Pancreas (tissue), 10 donors: ENCODE measurements around the gene MDP1. TPM values are rescaled to one million over a fixed set of nuclear protein-coding genes. Genes with fewer than 3 reads are reported as not detected.

Experiments
- ATAC-seq, 4 donors: fragments of 200-7000 bp; cut with Tn5 transposase; one replicate each; pipeline versions ENCODE4 v1.8.0 to v1.9.1; 2020; ENCODE audit warnings: mild to moderate bottlenecking in 4 of 4, moderate library complexity in 4 of 4
- DNase-seq, 6 donors: peaks; one replicate each; pipeline ENCODE4 v3.0.0-alpha.2; 2020
- FAIRE-seq: peaks from 2 replicates; lab custom pipeline; 2012; peaks lifted over from hg19 to GRCh38; lab: Jason Lieb, UNC
- H3K27ac ChIP-seq, 4 donors: fragments of 200-600 bp; sonication (generic); 1 replicate in 3 of 4; 2 replicates in 1 of 4; pipeline versions ENCODE4 v1.5.0 to v1.8.0; 2020
- H3K27me3 ChIP-seq, 4 donors: fragments of 200-600 bp; one replicate each; pipeline ENCODE4 v1.8.0; 2021
- H3K36me3 ChIP-seq, 3 donors: fragments of 200-600 bp; sonication (generic) in 1 of 3; one replicate each; pipeline versions ENCODE4 v1.5.0 to v1.8.0; 2020 to 2021
- H3K4me1 ChIP-seq, 3 donors: fragments of 200-600 bp; one replicate each; pipeline ENCODE4 v1.8.0; 2021
- H3K4me3 ChIP-seq, 4 donors: fragments of 200-600 bp; sonication (generic) in 2 of 4; one replicate each; pipeline versions ENCODE4 v1.5.0 to v1.8.0; 2020 to 2021
- H3K9me3 ChIP-seq, 4 donors: fragments of 200-600 bp; one replicate each; pipeline ENCODE4 v1.8.0; 2021
- WGBS, 2 donors: extraction: QIAGEN DNeasy Blood & Tissue Kit; methylation state at CpG; one replicate each; pipeline ENCODE4 v1.1.7; 2013; 5-methylcytosine and 5-hydroxymethylcytosine counted together
- intact Hi-C, 3 donors: fragments of 100-400 bp; cut with DNase I; formaldehyde crosslinking; loops; one replicate each; pipeline versions ENCODE4 v1.11.1 to v1.14.2; 2022
- polyA plus RNA-seq, 2 donors: library from polyadenylated mRNA; stranded (reverse); fragments of 200-250 nt; gene quantifications; one replicate each; pipeline ENCODE4 v1.2.3, GENCODE V29; 2013
- total RNA-seq, 6 donors: library from RNA; stranded (reverse); fragmentation: NEBNext Ultra II Directional in 4 of 6; extraction: Animal tissue kit (Norgen Biotek cat#: 25700) in 4 of 6; gene quantifications; one replicate each; pipeline versions ENCODE4 v1.2.1 to v1.2.4, GENCODE V29; 2021 to 2023
- TF ChIP-seq, protein P1 (sequence below), 4 donors: fragments of 200-600 bp; sonication (generic) in 3 of 4; IDR thresholded peaks; one replicate each; pipeline versions ENCODE4 v1.5.0 to v1.8.0; 2021; ENCODE audit warnings: antibody characterized with exemption in 4 of 4
- donor health status: healthy with polysubstance abuse.
- donor health status: DM: no; HTN: no; CAD: no; lungs with moderate emphysema.
- donor health status: DM: no; HTN: no; CAD: no.
- donor health status: control.
- donor health status: control.
- donor health status: Bipolar disorder and iron deficiency.
- donor health status: DM: yes; HTN: yes; CAD: no.
- donor health status: DM: no; HTN: no; CAD: no.
- donor health status: DM: no; HTN: no; CAD: no.
- donor health status: DM: yes; HTN: yes; CAD: no.

MDP1 gene
- total RNA-seq: 10 to 100 TPM in 2 of 6 donors, 1 to 10 TPM in 4; 7.8 to 11.9 (median 9.3) TPM
- 10 to 100 TPM; 20.4 to 31.7 TPM for polyA plus RNA-seq

GRCh38 chr14:24215495-24216344, at the start of gene MDP1:
MDP1 (minus strand) TSS chr14:24216066; CDS start chr14:24215955, 111 bp downstream.
- H3K9me3 ChIP-seq: no peaks in the 10 kb centered on the region
- H3K27me3 ChIP-seq: no peaks in the 10 kb centered on the region
- H3K4me3 ChIP-seq: peak within 1 kb of the TSS; percentile 51 to 68 (median 66)
- 0 to 1% methylated on average over 36 to 40 of the region's 40 CpGs for WGBS, 2 donors
- ATAC-seq: peak; percentile 81 to 89 (median 87)
- intact Hi-C loops: no loop called here
- peaks cover 0 to 8% (median 5%) of the 10 kb centered on the region in 3 donors for H3K4me1 ChIP-seq
- TF ChIP-seq, protein P1, sequence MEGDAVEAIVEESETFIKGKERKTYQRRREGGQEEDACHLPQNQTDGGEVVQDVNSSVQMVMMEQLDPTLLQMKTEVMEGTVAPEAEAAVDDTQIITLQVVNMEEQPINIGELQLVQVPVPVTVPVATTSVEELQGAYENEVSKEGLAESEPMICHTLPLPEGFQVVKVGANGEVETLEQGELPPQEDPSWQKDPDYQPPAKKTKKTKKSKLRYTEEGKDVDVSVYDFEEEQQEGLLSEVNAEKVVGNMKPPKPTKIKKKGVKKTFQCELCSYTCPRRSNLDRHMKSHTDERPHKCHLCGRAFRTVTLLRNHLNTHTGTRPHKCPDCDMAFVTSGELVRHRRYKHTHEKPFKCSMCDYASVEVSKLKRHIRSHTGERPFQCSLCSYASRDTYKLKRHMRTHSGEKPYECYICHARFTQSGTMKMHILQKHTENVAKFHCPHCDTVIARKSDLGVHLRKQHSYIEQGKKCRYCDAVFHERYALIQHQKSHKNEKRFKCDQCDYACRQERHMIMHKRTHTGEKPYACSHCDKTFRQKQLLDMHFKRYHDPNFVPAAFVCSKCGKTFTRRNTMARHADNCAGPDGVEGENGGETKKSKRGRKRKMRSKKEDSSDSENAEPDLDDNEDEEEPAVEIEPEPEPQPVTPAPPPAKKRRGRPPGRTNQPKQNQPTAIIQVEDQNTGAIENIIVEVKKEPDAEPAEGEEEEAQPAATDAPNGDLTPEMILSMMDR (IDR thresholded peaks at IDR 0.05): no peak
- FAIRE-seq: no peak
- peak within 1 kb of the TSS; percentile 61 to 89 (median 82) for H3K27ac ChIP-seq
- DNase-seq: peak; percentile 80 to 88 (median 84)
- H3K36me3 ChIP-seq: peaks cover 0 to under 1% (median 0%) of the 10 kb centered on the region in 3 donors

DNA sequence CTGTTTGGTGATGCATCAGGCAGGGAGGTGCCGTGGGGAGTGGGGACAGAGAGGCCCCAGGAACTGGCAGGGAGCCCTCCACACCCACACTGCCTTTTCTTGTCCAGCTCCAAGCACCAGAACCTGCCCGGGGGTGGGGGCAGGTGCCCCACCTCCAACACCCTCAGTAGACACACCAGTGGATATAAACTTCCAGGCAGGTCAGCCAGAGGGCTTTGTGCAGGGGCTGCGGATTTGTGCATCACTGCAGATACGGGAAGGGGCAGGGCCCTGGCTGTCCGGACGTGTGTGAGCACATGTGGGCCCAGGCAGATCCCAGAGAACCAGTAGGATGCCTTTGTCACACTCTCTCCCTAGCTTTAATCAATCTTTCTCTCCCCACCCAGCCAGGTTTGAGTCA, 48.4 kb upstream of the MDP1 start:
- ATAC-seq: peak in 1 of 4 donors; percentile 14
- FAIRE-seq: no peak
- TF ChIP-seq, protein P1 (IDR thresholded peaks at IDR 0.05): no peak
- H3K27ac ChIP-seq: no peak overlapping the region
- no peak overlapping the region for H3K4me3 ChIP-seq
- H3K27me3 ChIP-seq: no peaks in the 10 kb centered on the region
- peaks cover 0 to 18% (median 0%) of the 10 kb centered on the region in 3 donors for H3K36me3 ChIP-seq
- H3K9me3 ChIP-seq: no peaks in the 10 kb centered on the region
- 76 to 79% methylated on average over 6 of the region's 6 CpGs for WGBS, 2 donors
- DNase-seq: peak in 1 of 6 donors; percentile 51
- intact Hi-C loops: no loop called here
- H3K4me1 ChIP-seq: no peaks in the 10 kb centered on the region

- H3K9me3 ChIP-seq: no peaks in the 10 kb centered on the region
- no peak for FAIRE-seq
- DNase-seq: no peak
- peaks cover 0 to 18% (median 0%) of the 10 kb centered on the region in 3 donors for H3K36me3 ChIP-seq
- no peak for ATAC-seq
- no peak overlapping the region for H3K27ac ChIP-seq
- no peaks in the 10 kb centered on the region for H3K27me3 ChIP-seq
- no peak overlapping the region for H3K4me3 ChIP-seq
- WGBS, 2 donors: 64 to 77% methylated on average over 6 of the region's 6 CpGs
- intact Hi-C loops: no loop called here
- no peaks in the 10 kb centered on the region for H3K4me1 ChIP-seq
- TF ChIP-seq, protein P1 (IDR thresholded peaks at IDR 0.05): no peak
Observed at GRCh38 chr14:24263848-24264247, 48.0 kb upstream of the MDP1 start.

DNA sequence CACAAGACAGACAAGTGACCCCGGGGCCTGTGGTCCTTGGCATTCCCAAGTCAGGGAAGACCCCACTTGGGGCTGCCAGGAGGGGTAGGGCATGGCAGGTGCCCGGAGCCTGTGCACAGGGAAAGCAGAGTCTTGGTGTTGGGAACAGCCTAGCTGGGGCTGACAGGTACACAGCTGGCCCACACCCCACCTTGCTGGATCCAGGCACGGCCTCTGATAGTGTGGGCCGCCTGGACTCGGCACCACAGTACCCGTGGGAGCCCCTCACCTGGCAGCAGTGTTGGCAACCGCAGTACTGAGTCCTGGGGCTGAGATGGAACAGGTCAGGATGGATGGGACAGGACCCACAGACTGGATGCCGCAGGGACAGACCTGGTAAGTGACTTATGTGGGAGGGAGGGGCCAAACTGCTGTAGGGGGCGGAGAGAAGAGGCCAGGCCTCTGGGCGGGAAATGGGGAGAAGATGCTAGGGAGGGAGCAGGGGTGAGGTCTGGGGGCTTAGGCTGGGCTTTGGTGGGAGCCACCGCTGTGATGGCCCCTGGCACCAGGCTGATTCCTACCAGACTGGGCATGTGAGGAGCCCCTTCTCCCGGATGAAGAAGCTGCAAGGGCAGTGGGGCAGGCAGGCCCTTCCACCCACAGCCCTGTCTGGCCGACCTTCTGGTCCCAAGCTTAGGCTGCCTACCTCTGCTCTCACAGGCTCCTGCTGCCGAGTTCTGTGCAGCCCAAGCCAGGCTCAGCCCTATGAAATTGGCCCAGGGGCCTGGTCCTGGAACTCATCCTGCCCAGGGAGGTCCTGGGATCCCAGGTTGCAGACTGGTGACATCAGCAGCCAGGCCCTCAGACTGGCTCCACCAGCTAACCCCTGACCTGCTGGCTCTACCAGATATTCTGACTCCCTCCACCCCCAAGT, 47.2 kb upstream of the MDP1 start, which contains the start of gene TGM1:
TSS of gene TGM1 (minus strand) at position 357 of the 913 bp plus-strand sequence. CDS start 825 bp downstream, outside the sequence.
- H3K9me3 ChIP-seq: no peaks in the 10 kb centered on the region
- FAIRE-seq: no peak
- H3K36me3 ChIP-seq: peaks cover 0 to 18% (median 0%) of the 10 kb centered on the region in 3 donors
- ATAC-seq: no peak
- H3K4me1 ChIP-seq: no peaks in the 10 kb centered on the region
- intact Hi-C loops: no loop called here
- no peak within 1 kb of the TSS for H3K27ac ChIP-seq
- WGBS, 2 donors: 53 to 68% methylated on average over 13 to 14 of the region's 14 CpGs
- peak in 1 of 6 donors; percentile 48 for DNase-seq
- H3K27me3 ChIP-seq: no peaks in the 10 kb centered on the region
- no peak within 1 kb of the TSS for H3K4me3 ChIP-seq
- TF ChIP-seq, protein P1 (IDR thresholded peaks at IDR 0.05): no peak
